ENCODE measurements around the gene PUS3.

Gene PUS3

DNA sequence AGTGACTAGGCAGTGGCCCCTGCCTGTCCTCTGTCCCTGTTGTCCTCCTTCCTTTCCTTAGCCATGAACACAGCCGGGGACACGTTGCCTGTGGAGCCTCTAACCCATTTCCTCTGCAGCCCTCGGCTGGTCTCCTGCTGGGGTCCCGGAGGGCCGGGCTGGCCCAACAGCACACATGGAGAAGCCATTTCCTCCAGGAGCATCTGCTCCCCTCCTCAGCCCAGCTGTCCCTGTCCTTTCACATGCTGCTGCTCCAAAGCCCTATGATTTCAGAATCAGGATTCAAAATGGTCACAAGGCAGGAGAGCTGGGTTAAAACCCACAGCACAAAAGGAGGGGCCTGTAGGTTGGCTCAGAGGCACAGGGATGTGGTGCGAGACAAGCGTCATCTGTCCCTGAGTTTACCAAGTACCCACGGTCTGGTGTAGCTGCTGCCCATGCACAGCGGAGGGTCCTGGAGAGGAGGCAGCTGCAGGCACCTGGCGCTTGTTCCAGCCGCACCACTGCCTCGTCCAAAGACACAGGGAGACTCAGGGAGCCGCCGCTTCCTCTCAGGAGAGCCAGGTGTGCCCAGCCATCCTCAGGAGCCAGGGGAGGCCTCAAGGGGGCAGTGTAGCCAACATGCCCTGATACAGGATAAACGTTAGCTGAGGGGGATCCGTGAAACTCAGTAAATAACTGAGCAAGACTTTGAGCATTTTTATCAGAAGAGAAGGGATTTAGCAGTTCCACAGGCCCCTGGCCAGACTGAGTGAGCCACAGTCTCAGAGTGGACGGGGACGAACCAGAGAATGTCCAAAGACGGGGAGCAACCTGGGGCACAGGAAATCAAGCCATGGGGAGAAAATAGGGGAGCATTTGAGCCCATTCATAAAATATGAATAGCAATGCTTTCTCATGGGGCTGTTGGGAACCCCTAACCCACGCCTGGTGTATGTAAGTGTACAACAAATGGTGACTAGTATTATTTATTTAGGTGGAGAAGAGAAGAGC lies 38.9 kb upstream of the PUS3 start:
- peak in 1 of 2 donors; percentile 26 for DNase-seq (ENCODE audit: low read depth in 2 of 2)

DNA sequence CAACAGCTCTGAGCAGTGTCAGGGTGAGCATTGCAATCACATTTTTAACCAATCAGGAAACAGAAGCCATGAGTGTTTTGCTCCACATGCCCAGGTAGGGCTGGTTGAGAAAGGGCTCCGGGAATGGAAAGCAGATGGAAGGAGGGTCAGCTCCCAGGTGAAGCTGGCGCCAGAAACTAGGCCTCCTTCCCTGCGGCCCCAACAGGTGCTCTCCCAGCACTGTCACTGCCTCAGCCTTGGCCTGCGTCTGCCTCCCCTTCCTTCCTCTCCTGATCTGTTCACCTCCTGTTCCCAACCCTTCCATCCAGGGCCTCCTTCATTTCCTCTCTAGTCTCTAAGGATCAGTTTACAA lies 38.2 kb upstream of the PUS3 start:
- DNase-seq (ENCODE audit: low read depth in 2 of 2): no peak

DNA sequence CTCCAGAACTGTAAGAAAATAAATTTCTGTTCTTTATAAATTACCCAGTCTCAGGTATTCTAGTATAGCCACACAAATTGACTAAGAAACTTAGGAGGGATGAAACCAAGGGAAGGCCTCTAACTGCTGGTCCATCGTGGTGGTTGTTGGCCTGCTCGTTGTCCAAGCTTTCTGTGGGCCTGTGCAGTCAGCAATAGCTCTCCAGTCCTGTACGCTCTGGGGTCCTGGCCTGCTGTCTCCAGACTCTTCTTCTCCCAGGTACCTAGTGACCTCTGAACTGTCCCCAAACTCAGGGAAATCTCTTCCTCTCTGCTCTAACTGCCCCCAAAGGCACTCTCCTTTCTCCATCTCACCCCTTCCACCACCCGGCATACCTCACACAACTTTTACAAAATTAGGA lies 37.1 kb upstream of the PUS3 start:
- no peak for DNase-seq (ENCODE audit: low read depth in 2 of 2)

DNA sequence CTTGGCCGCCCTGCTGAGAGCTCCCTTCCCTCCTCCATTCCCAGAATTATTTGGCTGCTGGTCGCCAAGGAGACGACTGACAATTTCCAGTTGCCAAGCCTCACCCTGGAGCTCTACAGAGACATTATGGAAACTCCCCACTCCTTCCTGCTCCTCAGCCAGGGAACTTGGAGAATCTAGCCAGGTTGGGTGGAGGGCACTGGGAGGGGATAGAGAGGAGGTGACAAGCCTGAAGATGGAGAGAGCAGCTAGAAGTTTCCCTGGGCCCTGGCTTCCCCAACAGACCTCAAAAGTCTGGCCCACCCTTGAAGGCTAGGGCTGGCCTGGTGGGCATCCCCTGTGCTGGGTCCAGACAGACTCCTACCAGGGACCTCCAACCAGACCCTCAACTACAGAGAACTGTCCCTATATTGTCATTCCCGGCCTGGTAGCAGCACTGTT lies 36.1 kb upstream of the PUS3 start:
- DNase-seq (ENCODE audit: low read depth in 2 of 2): no peak

DNA sequence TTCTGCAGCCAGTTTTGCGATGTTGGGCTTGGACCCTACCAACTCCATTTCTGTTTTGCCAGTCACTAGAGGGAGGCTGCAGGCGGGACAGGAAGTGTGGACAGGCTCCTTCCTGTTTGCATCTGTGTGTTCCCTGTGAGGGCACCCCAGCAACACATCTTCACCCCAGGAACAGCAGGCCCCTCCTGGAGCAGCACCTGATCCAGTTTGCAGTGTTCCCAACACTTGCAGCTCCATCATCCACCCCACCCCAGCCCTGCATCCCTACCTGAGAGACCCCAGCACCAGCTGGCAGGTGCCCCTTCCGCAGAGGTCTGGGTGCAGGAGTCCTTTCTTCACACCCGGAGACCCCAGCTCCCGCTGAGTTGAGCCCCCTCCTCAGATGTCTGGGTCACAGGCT lies 35.4 kb upstream of the PUS3 start:
- no peak for DNase-seq (ENCODE audit: low read depth in 2 of 2)

DNA sequence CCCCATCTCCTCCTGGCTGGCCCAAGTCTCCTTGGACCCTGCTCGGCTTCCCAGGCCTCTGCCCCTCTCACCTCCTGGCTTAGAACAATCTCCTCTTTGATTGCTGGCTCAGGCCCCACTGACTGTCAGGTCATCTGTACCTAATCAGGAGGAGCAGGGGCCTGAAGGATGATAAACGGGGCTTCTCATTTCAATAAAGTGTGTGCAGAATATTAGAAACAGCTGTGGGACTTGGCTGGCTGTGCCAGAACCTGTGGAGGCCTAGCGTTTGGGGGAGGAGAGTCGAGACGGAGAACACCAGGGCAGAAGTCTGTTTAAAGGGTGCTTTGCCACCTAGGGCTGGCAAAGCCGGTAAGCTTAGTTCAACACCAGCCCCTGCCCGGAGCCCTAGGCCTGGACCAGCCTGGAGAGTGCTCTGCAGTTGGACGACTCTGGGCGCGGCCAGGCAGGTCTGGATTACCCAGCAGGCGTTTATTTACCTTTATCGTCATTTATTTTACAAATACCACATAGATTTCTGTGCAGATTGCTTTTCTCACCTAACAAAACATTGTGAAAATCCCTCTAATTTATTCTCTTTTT lies 32.7 kb upstream of the PUS3 start:
- no peak for DNase-seq (ENCODE audit: low read depth in 2 of 2)

DNA sequence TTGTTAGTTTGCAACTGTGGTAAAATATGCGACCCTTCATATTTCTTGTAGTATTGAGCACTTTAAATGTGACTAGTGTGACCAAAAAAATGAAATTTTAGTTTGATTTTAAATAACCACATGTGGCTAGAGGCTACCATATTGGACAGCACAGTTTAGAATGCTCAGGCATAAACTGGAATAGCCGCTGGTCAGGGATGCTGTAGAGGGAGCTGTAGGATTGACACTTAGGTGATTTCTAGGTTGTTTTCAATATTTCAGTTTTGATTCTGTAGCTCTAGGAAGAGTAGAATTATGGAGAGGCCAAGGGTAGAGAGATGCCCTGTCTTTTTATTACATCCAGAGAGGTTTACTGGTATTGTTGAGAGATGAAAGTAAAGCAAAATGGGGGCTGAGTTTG lies 32.0 kb upstream of the PUS3 start:
- no peak for DNase-seq (ENCODE audit: low read depth in 2 of 2)

DNA sequence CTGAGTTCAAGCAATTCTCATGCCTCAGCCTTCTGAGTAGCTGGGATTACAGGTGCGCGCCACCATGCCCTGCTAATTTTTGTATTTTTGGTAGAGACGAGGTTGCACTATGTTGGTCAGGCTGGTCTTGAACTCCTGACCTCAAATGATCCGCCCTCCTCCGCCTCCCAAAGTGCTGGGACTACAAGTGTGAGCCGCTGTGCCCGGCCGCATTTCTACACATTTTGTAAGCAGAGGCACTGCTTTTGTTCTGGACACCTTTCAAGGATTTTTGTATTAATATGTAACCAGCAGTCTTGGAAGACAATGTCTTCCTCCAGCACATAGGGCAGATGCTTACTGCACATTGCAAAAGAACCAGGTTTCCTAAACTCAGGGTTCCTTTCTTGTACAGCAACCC lies 31.5 kb upstream of the PUS3 start:
- DNase-seq (ENCODE audit: low read depth in 2 of 2): no peak

DNA sequence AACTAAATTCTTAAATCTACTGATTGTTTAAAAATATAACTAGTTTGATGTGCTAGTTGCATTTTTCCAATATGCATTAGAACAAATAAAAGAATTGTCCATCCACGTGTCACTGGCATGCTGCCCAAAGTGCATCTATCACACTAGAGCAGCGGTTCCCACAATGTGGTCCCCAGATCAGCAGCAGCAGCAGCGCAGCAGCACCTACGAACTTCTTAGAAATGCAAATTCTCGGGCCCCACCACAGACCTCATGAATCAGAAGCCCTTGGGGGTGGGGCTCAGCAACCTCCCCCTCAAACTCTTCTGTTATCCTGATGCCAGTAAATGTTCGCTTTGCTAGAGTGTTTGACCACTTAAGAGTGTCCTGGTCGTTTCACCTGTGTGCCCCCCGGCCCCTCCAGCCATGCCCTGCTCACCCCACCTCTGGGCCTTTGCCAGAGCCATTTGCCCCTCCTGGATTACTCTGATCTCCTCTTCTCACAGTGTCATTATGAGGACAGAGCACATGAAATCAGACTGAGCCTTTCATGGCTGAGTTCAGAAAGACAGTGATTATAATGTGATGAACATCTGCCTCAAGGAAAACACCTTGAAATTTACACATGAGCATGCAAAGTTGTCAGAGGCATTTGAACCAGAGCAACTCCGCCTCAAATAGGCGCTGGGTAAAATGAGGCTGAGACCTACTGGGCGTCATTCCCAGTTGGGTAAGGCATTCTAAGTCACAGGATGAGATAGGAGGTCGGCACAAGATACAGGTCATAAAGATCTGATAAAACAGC lies 30.2 kb upstream of the PUS3 start:
- no peak for DNase-seq (ENCODE audit: low read depth in 2 of 2)

DNA sequence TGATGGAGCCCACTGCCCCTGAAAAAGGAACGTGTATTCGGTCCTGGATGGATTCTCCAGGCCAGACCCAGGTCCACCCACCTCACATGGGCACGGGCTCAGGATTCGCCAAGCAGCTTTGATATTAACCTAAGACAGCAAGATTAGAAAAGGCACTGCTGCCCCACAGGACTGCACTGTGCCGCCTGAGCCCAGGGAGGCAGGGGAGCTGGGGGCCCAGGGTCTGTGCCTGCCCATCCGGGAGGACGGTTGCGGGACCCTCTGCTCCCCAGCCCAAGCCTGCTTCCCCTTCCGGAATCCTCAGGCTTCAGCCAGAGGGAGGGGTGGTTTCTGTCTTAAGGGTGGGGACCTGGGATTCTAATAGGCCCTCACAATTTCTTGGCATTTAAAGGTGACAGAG lies 29.3 kb upstream of the PUS3 start:
- no peak for DNase-seq (ENCODE audit: low read depth in 2 of 2)

DNA sequence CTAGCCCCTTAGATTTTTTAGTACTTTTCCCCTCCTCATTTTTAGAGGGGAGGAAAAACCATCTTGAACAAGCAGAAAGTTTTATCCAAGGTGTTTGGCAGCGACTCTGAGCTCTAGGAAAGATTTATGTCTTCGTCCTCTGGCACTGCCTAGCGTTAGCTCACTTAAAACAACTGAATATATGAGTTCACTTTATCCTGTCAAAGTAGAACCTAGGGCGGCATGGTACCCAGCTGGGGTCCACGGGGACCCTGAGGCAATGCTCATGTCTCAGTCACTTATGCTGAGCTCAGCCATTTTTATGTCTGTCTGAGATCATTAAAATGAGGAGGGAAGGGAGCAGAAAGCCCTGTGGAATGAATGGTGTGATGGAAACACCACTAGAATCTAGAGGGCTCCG lies 28.7 kb upstream of the PUS3 start:
- no peak for DNase-seq (ENCODE audit: low read depth in 2 of 2)

DNA sequence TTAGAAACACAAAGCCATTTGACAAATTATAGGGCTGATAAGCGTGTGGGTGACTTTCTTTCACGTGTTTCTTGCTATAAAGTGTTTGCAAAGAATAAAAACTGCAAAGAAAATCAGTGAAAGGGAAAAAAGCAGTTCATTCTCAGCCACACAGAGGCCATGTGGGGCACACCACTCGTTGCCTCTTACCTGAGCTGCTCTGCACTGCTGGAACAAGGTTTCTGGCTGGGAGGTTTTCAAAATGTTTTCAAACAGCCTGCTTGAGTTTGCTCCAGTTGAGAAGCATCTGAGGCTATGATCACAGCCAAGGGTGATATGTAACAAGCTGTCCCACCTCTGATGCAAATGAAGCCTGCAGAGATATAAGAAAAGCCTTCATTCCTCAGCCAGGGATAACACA lies 28.1 kb upstream of the PUS3 start:
- DNase-seq (ENCODE audit: low read depth in 2 of 2): no peak

DNA sequence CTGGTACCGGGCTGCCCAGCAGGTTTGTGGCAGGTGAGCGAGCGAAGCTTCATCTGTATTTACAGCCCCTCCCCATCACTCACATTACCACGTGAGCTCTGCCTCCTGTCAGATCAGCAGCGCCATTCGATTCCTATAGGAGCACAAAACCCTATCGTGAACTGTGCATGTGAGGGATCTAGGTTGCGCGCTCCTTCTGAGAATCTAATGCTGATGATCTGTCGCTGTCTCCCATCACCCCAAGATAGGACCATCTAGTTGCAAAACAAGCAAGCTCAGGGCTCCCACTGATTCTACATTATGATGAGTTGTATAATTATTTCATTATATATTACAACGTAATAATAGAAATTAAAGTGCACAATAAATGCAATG lies 27.1 kb upstream of the PUS3 start:
- DNase-seq (ENCODE audit: low read depth in 2 of 2): no peak

DNA sequence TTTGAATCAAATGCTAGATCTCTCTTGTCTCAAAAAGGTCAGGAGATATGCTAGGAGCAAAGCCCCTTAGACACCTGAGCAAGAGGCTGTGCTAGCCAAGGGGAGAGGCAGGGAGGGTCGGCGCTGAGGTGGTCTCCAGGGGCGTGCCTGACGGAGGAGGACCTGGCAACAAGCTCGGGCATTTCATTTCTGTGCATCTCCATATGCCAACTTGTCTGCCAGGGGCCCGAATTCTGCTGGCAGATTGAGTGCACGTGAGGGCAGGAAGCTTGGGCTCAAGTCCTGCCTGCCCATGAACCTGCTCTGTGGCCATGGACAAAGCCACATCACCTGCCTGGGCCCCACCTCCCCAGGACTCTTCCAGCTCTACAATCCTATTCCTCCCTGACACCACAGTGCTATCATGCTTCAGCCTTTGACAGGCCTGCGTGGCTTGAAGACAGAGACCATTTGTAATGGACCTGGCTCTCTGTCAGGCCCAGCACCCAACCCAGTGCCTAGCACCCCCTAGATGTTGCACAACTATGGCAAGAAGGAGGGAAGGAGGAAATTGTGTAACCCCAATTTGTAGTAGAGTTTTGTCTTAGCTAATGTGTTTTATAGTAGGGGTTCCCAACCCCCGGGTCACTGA lies 26.6 kb upstream of the PUS3 start:
- no peak for DNase-seq (ENCODE audit: low read depth in 2 of 2)

DNA sequence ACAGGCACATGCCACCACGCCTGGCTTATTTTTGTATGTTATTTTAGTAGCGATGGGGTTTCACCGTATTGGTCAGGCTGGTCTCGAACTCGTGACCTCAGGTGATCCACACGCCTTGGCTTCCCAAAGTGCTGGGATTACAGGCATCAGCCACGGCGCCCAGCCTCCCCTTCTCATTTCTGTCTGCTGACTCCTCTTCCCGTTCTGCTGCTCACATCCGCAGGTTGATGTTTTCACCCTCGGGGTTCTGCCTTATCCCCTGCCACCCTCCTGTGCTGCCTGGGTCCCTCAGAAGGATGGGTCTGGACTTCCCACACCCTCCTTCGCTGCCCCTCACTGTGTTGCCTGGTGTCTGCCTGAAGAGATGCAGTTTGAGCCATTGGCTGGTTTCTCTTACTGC lies 23.7 kb upstream of the PUS3 start:
- no peak for DNase-seq (ENCODE audit: low read depth in 2 of 2)

DNA sequence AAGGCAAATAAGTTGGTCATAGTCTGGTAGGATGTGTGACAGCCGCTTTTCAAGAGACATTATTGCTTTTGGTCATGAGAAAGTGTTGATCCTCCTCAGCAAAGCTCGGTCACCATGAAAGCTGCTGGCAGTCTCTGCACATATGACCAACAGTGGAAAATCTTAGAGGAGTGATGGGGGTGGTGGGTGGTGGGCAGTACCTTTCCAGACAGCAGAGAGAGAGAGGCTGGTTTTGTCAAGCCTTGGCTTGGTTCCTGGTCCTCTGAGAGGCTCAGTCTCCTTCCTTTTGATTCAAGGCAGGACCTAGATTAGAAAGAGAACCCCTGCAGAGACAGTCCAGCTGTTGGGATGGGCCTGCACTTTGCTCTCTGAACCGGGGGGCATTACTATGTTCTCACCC lies 22.8 kb upstream of the PUS3 start:
- no peak for DNase-seq (ENCODE audit: low read depth in 2 of 2)

DNA sequence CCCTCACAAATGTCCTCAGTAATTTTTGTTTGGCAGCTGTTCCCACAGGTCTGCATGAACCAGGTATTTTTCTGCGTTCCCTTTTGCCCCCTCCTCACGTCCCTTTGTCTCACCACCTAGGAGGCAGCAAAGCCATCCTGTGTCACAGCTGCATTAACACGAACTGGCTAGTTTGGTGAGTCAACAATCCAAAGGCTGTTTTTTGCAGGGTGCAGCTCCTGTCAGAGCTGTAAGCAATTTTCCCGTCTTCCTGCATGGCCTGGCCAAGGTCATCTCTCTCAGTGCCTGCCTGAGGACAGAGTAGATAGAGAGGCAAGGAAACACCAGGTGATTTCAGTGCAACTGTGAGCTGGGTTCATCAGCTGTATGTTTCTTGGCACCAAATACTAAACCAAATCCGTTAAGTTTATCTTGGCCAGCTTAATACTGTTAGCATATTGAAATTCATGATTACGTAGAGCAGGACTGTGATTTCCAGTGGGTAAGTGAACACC lies 22.3 kb upstream of the PUS3 start:
- no peak for DNase-seq (ENCODE audit: low read depth in 2 of 2)

DNA sequence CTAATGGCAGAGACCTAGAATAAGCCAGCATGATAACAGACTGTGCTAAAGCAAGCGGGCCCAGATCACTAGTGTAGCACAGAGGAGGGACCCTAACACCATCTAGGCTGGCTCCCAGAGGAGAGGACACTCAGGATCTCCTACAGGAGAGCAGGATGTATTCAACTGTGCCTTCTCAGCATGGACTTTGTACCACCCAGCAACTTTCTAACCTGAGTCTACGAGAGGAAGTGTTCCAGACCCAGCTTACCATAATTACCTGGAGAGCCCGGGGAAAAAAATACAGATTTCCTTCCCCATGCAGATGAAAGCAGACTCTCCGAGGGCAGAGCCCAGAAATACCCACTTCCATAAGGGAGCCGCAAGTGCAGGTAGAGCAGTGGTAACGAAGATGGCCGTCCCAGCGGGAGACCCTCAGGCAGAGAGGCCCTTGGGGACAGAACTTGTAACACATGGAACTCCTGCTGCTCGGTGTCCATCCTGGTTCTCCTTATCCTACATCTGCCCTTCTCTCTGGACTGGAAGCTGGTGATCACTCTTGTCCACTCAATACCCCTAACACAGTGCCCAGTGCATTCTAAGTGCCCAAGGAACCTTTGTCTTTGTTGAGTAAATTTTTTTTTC lies 21.5 kb upstream of the PUS3 start:
- DNase-seq (ENCODE audit: low read depth in 2 of 2): no peak

DNA sequence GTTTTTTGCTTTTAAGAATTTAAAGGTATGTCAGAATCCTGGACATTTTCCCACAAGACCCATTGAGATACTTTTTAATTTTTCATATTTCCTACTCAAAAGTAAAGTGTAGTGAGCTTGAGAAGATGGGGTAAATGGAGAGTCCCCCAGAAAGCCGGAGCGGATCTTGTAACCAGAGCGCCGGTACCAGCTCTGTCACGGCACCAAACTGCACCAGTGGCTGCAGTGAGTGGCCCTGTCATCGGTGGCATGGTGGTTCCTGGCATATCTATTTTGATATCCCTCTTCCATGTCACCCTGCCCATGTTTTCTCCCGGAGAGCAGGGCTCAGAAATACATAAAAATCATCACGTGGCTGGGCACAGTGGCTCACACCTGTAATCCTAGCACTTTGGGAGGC lies 20.6 kb upstream of the PUS3 start:
- DNase-seq (ENCODE audit: low read depth in 2 of 2): no peak

DNA sequence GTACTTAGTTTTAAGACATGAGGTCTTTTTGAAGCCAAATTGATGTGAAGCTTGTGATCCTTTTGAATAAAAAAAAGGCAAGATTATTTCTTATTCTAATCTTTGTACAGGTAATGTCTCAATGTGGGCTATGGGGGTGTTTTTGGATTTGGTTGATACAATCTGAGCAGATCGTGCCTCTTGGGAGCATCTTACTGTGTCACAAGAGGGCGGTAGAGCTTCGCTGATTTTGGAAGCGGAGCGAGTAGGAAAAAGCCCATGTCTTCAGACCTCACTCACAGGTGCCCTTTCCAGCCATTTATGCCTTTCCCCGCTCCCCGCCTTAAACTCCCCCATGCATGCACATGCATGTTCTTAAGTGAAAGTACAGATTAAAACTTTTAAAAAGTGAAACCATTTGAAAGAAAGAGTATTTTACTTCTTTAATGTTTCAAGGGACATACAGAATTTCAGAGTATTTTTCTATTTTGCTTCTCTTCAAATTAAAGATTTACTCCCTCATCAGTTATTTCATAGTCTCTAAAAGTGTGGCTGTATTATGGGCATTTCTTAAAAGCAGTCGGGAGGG lies 20.1 kb upstream of the PUS3 start:
- no peak for DNase-seq (ENCODE audit: low read depth in 2 of 2)

DNA sequence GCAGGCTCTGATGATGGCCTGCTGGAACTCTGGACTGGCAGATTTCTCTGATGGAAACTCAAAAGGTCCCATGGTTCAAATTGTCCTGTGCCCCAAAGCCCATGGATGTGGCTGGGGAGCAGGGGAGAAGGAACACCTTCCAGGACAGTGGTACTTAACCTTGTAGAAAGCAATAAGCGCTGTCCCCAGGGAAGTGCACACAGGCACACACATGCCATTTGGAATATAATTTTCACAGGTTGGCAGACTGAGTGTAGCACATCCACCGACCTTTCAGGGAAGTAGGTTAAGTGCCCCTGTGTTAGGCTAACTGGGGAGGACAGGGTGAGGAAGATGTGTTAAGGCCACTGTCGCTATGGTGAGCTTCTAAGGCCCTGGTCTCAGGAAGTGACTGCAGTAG lies 19.1 kb upstream of the PUS3 start:
- DNase-seq (ENCODE audit: low read depth in 2 of 2): no peak
